Measurements from ENCODE around the gene HPS4.
"Not testable (repeated sequence)": the region's sequence is repeated elsewhere in the genome, so short reads cannot be mapped to it uniquely, and the experiment has no call there.

Gene HPS4

GRCh38 chr22:26442086-26442756, 41.4 kb downstream of the HPS4 start:
- no peak for DNase-seq (ENCODE audit: low spot score)

GRCh38 chr22:26439559-26439958, 44.0 kb downstream of the HPS4 start:
- no peak for DNase-seq (ENCODE audit: low spot score)

GRCh38 chr22:26438776-26439175, 44.8 kb downstream of the HPS4 start:
- not testable (repeated sequence) for DNase-seq (ENCODE audit: low spot score)

GRCh38 chr22:26437694-26438392, 45.7 kb downstream of the HPS4 start:
- no peak for DNase-seq (ENCODE audit: low spot score)

GRCh38 chr22:26436903-26437515, 46.6 kb downstream of the HPS4 start:
- no peak for DNase-seq (ENCODE audit: low spot score)

GRCh38 chr22:26435327-26436093, 48.1 kb downstream of the HPS4 start:
- no peak for DNase-seq (ENCODE audit: low spot score)

GRCh38 chr22:26433805-26434204, 49.8 kb downstream of the HPS4 start:
- DNase-seq (ENCODE audit: low spot score) = no peak

GRCh38 chr22:26432619-26433311, 50.8 kb downstream of the HPS4 start:
- no peak for DNase-seq (ENCODE audit: low spot score)

GRCh38 chr22:26431261-26431995, 52.2 kb downstream of the HPS4 start:
- DNase-seq (ENCODE audit: low spot score) = peak; percentile 20

GRCh38 chr22:26430600-26430999, 53.0 kb downstream of the HPS4 start:
- DNase-seq (ENCODE audit: low spot score) = no peak

GRCh38 chr22:26429458-26430286, 53.9 kb downstream of the HPS4 start:
- DNase-seq (ENCODE audit: low spot score) = no peak

- DNase-seq (ENCODE audit: low spot score) = peak; percentile 79
Observed at GRCh38 chr22:26428515-26429457, 54.8 kb downstream of the HPS4 start, which contains the start of gene ASPHD2. ASPHD2 (plus strand) TSS chr22:26429260; CDS start chr22:26433616, 4,356 bp downstream.

- DNase-seq (ENCODE audit: low spot score) = no peak
Observed at GRCh38 chr22:26426924-26427323, 56.7 kb downstream of the HPS4 start.

- DNase-seq (ENCODE audit: low spot score) = no peak
Observed at GRCh38 chr22:26418620-26419019, 65.0 kb downstream of the HPS4 start.

GRCh38 chr22:26417406-26417805, 66.2 kb downstream of the HPS4 start:
- no peak for DNase-seq (ENCODE audit: low spot score)

GRCh38 chr22:26416670-26417276, 66.8 kb downstream of the HPS4 start:
- no peak for DNase-seq (ENCODE audit: low spot score)

GRCh38 chr22:26416256-26416655, 67.3 kb downstream of the HPS4 start:
- no peak for DNase-seq (ENCODE audit: low spot score)

GRCh38 chr22:26414347-26414746, 69.2 kb downstream of the HPS4 start:
- DNase-seq (ENCODE audit: low spot score) = no peak

GRCh38 chr22:26410386-26410785, 73.2 kb downstream of the HPS4 start:
- no peak for DNase-seq (ENCODE audit: low spot score)

Measured in CD4-positive, alpha-beta T cell treated with Interleukin-15 for 4 hours (primary cell).